Measurements from ENCODE around the gene AGMO.

Gene AGMO

DNA sequence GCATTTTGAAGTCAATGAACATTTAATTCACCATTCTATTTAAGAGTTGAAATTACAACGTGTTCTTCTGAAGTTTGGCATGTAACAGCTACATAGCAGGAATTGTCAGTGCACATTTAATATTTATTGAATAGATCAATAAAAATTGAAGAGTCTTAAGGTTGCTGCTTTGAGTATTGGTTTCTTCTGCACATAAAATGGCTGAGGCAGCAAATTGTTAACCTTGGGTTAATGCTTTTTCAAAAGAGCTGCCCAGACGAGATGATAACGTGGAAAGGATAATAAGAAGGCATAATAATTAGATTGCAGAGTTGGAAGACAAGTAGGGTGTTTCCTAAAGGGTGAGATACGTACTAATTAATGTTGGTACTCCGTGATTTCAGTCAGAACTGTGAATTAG, 203.7 kb downstream of the AGMO start:
- TF ChIP-seq, protein P1, sequence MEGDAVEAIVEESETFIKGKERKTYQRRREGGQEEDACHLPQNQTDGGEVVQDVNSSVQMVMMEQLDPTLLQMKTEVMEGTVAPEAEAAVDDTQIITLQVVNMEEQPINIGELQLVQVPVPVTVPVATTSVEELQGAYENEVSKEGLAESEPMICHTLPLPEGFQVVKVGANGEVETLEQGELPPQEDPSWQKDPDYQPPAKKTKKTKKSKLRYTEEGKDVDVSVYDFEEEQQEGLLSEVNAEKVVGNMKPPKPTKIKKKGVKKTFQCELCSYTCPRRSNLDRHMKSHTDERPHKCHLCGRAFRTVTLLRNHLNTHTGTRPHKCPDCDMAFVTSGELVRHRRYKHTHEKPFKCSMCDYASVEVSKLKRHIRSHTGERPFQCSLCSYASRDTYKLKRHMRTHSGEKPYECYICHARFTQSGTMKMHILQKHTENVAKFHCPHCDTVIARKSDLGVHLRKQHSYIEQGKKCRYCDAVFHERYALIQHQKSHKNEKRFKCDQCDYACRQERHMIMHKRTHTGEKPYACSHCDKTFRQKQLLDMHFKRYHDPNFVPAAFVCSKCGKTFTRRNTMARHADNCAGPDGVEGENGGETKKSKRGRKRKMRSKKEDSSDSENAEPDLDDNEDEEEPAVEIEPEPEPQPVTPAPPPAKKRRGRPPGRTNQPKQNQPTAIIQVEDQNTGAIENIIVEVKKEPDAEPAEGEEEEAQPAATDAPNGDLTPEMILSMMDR (IDR thresholded peaks at IDR 0.05; ENCODE audit: insufficient read depth, missing control alignments), result no peak
- FAIRE-seq (no peak), DNase-seq (ENCODE audit: insufficient read length, low spot score) (no peak)

DNA sequence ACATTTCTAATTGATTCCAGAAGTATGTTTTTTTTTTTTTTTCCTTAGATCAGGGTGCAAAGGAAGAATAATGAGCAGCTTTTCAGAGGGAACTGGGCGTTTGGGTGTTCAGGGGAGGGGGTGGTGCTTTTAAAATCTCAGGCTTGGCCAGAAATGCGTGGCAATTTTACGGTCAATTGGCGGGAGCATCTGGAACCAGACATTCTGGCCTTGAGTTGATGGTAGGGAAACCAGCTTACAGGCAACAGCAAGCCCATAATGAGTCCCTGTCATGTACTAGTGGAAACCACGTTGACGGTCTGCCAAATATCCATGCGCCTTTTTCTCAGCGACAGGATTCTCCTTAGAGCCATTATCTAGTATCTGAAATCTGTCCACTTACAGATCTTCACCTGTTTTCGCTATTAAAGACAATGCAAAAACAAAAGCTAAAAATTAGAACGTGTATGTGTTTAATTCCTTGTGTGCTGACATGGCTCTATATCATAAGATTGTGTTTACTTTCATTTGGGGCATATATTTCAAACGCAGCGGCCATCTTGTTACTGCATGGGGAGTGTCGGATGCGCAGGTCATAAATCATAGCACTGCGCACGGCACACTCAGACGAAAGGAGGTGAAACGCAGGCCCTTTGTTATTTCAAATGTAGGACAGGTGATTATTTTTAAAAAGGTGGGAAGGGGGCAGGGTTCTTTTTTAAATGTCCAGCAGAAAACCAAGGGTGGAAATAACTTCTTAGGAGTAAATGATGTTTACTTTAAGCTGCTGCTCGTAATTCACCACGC, 209.2 kb downstream of the AGMO start:
- DNase-seq (ENCODE audit: insufficient read length, low spot score) (no peak), FAIRE-seq (no peak)
- TF ChIP-seq, protein P1 (IDR thresholded peaks at IDR 0.05; ENCODE audit: insufficient read depth, missing control alignments), result no peak

DNA sequence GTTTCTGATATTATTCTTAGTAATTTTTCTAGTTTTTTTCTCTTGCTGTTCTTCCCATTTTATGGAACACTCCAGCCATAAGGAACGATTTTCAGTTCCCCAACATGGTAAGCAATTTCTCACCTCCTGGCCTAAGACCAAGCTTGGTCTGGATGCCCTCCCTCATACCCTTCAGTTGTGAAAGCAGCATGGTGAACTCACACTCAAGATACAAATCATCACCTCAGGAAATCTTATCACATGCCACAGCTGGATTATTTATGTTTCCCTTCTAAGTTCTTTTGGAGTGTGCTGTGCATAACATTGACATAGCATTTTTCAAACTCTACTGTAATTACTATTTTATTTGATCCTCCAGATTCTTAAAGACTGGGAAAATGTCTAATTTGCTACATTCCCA, 216.6 kb downstream of the AGMO start:
- no peak for FAIRE-seq
- TF ChIP-seq, protein P1 (IDR thresholded peaks at IDR 0.05; ENCODE audit: insufficient read depth, missing control alignments), result no peak
- no peak for DNase-seq (ENCODE audit: insufficient read length, low spot score)

DNA sequence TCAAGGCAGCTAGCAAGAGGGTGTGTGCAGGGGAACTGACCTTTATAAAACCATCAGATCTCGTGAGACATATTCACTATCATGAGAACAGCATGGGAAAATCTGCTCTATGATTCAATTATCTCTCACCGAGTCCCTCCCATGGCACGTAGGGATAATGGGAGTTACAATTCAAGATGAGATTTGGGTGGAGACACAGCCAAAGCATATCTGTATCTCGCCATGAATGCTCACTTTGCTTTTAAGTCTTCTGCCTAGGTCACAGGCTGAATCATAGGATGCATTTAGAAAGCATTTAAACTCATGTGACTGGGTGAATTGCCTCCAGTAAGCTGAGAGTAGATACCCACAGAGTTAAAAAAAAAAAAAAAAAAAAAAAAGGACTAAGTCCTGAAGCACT, 220.0 kb downstream of the AGMO start:
- no peak for DNase-seq (ENCODE audit: insufficient read length, low spot score)
- TF ChIP-seq, protein P1 (IDR thresholded peaks at IDR 0.05; ENCODE audit: insufficient read depth, missing control alignments), result no peak
- FAIRE-seq, result no peak

DNA sequence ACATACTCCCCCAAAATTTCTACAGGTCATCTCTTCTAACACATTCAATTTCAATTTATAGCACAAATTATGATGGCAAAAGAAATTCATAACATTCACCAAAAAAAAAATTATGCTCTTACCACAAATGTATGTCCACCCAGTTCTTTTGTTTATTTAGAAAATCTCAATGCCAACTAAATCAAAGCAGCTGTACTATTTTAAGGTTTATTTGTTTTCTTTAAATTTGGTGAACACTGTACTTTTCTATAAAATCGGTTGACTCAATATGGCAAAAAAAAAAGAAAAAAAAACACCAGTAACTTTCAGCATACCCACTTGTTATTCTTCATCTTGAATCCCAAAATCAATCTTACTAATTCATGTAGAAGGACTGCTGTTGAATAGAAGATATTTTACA, 225.7 kb downstream of the AGMO start:
- DNase-seq (ENCODE audit: insufficient read length, low spot score) (no peak), FAIRE-seq (no peak)
- TF ChIP-seq, protein P1 (IDR thresholded peaks at IDR 0.05; ENCODE audit: insufficient read depth, missing control alignments), result no peak

DNA sequence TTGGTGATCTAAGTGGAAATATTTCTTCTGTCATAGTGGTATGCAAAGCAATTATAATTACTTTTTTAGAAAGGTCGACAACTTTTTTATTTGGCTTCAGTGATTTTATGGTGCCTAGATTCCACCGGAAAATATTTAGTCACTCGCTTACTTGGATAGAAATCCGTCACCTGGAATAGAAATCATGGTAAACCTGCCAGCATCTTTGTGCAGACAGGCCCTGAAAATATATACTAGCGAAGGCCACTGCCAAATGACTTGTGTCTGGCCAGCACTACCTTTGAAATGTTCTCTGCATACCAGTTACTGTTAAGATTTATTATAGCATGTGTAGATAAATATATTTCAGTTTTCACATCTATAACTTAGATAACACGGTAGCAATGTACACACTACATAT, 226.4 kb downstream of the AGMO start:
- TF ChIP-seq, protein P1 (IDR thresholded peaks at IDR 0.05; ENCODE audit: insufficient read depth, missing control alignments), result no peak
- DNase-seq (ENCODE audit: insufficient read length, low spot score) (no peak), FAIRE-seq (no peak)

DNA sequence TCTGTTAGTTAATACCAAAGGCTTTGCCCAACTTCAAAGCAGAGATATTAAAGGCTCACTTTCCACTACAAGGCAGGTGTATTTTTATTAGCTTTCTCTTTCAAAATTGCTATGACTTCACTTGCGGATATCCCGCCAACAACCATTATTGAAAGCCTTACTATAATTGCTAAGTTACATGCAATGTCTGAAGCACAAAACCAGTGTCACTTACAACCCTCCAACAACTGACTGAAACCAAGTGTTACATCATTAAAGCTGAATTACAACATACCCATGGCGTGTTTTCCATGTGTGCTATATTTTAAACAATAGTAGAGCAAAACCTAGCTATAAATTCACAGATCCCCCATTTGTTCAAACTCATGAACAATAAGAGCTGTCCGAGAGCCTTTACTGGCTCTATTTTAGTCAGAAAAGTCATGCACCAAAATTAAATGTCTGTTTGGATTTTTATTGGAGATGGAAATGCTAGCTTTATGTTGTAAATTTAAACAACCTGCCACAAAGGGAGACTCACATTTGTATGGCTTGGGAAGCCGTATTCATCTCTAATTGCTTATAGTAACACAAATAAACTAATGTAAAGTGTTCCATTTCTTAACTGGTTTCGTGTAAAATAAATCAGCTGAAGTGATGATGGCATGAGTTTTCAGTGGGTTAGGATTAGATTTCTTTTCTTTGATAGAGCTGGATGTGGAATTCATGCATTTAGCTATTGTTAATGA, 227.1 kb downstream of the AGMO start:
- no peak for DNase-seq (ENCODE audit: insufficient read length, low spot score)
- no peak for FAIRE-seq
- TF ChIP-seq, protein P1 (IDR thresholded peaks at IDR 0.05; ENCODE audit: insufficient read depth, missing control alignments), result no peak

All from D721Med (cell line).